H9 (cell line): ENCODE data around the gene CPLX1. TPM values are rescaled to one million over a fixed set of nuclear protein-coding genes. Genes with fewer than 3 reads are reported as not detected.

Experiments
- DNase-seq: peaks from one replicate; pipeline ENCODE4 v3.0.0-alpha.2; 2017
- H2AFZ ChIP-seq: one replicate; pipeline ENCODE4 v1.6.1; 2013; ENCODE audit warnings: mild to moderate bottlenecking, low read length, control low read depth, moderate library complexity
- H2AK5ac ChIP-seq: 2 replicates; pipeline ENCODE4 v1.6.1; 2013; ENCODE audit warnings: low read length, control low read depth, mixed read lengths; ENCODE audit not compliant: insufficient read length
- H2BK120ac ChIP-seq: one replicate; pipeline ENCODE4 v1.6.1; 2013; ENCODE audit warnings: low read depth, mild to moderate bottlenecking, low read length, control low read depth, inconsistent platforms; ENCODE audit not compliant: poor library complexity, severe bottlenecking
- H2BK12ac ChIP-seq: 2 replicates; pipeline ENCODE4 v1.6.1; 2013; ENCODE audit warnings: low read length, control low read depth, mixed read lengths, low read depth; ENCODE audit not compliant: insufficient read length
- H2BK15ac ChIP-seq: 2 replicates; pipeline ENCODE4 v1.6.1; 2013; ENCODE audit warnings: low read depth, low read length, control low read depth
- H2BK20ac ChIP-seq: one replicate; pipeline ENCODE4 v1.6.1; 2013; ENCODE audit warnings: low read depth, mild to moderate bottlenecking, low read length, control low read depth, inconsistent platforms; ENCODE audit not compliant: poor library complexity, severe bottlenecking
- H2BK5ac ChIP-seq: 2 replicates; pipeline ENCODE4 v1.6.1; 2013; ENCODE audit warnings: low read length, control low read depth, mixed read lengths; ENCODE audit not compliant: insufficient read length
- H3K14ac ChIP-seq: 2 replicates; pipeline ENCODE4 v1.6.1; 2013; ENCODE audit warnings: low read length, control low read depth; ENCODE audit not compliant: insufficient read depth
- H3K18ac ChIP-seq: 2 replicates; pipeline ENCODE4 v1.6.1; 2013; ENCODE audit warnings: low read depth, mild to moderate bottlenecking, mixed read lengths, low read length, control low read depth; ENCODE audit not compliant: insufficient read length
- H3K23ac ChIP-seq: 2 replicates; pipeline ENCODE4 v1.6.1; 2013; ENCODE audit warnings: low read length, control low read depth, mixed read lengths, low read depth; ENCODE audit not compliant: insufficient read length
- H3K23me2 ChIP-seq: 2 replicates; pipeline ENCODE4 v1.6.1; 2013; ENCODE audit warnings: low read depth, mild to moderate bottlenecking, mixed read lengths, low read length, control low read depth; ENCODE audit not compliant: insufficient read length, poor library complexity, severe bottlenecking
- H3K27ac ChIP-seq: 2 replicates; pipeline ENCODE4 v1.5.1; 2013; ENCODE audit warnings: low read length, control low read depth, mixed read lengths, low read depth; ENCODE audit not compliant: insufficient read length
- H3K27me3 ChIP-seq: 2 replicates; pipeline ENCODE4 v1.6.1; 2013; ENCODE audit warnings: low read length, control low read depth, inconsistent platforms; ENCODE audit not compliant: insufficient read depth
- H3K4ac ChIP-seq: 2 replicates; pipeline ENCODE4 v1.6.1; 2013; ENCODE audit warnings: low read depth, mild to moderate bottlenecking, control low read depth, inconsistent platforms, low read length, moderate library complexity
- H3K4me1 ChIP-seq: 2 replicates; pipeline ENCODE4 v1.6.1; 2013; ENCODE audit warnings: low read length, control low read depth, inconsistent platforms; ENCODE audit not compliant: insufficient read depth
- H3K4me2 ChIP-seq: 2 replicates; pipeline ENCODE4 v1.6.1; 2013; ENCODE audit warnings: low read length, control low read depth, mixed read lengths; ENCODE audit not compliant: insufficient read length, insufficient read depth
- H3K56ac ChIP-seq: 2 replicates; pipeline ENCODE4 v1.6.1; 2013; ENCODE audit warnings: low read depth, mild to moderate bottlenecking, mixed read lengths, low read length, control low read depth; ENCODE audit not compliant: insufficient read length
- H3K79me1 ChIP-seq: 2 replicates; pipeline ENCODE4 v1.6.1; 2013; ENCODE audit warnings: low read depth, mild to moderate bottlenecking, moderate library complexity, low read length, control low read depth, inconsistent platforms; ENCODE audit not compliant: insufficient read depth, poor library complexity, severe bottlenecking
- H3K79me2 ChIP-seq: 2 replicates; pipeline ENCODE4 v1.6.1; 2013; ENCODE audit warnings: low read length, control low read depth, inconsistent platforms; ENCODE audit not compliant: insufficient read depth
- H3K9ac ChIP-seq: 2 replicates; pipeline ENCODE4 v1.6.1; 2013; ENCODE audit warnings: low read length, control low read depth, mixed read lengths; ENCODE audit not compliant: insufficient read length; ENCODE audit errors: extremely low read depth
- H3K9me3 ChIP-seq: one replicate; pipeline ENCODE4 v1.6.1; 2013; ENCODE audit warnings: low read depth, low read length, inconsistent platforms; ENCODE audit not compliant: control insufficient read depth
- H3T11ph ChIP-seq: one replicate; pipeline ENCODE4 v1.6.1; 2013; ENCODE audit warnings: mild to moderate bottlenecking, low read length, control low read depth, inconsistent platforms
- H4K20me1 ChIP-seq: one replicate; pipeline ENCODE4 v1.6.1; 2013; ENCODE audit not compliant: control insufficient read depth, insufficient read length, insufficient read depth
- H4K5ac ChIP-seq: 2 replicates; pipeline ENCODE4 v1.6.1; 2013; ENCODE audit warnings: low read depth, mild to moderate bottlenecking, mixed read lengths, low read length, control low read depth; ENCODE audit not compliant: insufficient read length
- H4K8ac ChIP-seq: replicated peaks from 2 replicates; pipeline ENCODE4 v1.6.1; 2013; ENCODE audit warnings: low read length, control low read depth, mixed read lengths, low read depth; ENCODE audit not compliant: insufficient read length
- H4K91ac ChIP-seq: 2 replicates; pipeline ENCODE4 v1.6.1; 2013; ENCODE audit warnings: low read depth, mild to moderate bottlenecking, moderate library complexity, mixed read lengths, low read length, control low read depth; ENCODE audit not compliant: insufficient read length
- H3K27ac Mint-ChIP-seq, 3 experiments: 2 replicates in 2 of 3; 3 replicates in 1 of 3; pipeline ENCODE4 v1.8.0; 2020 to 2021; ENCODE audit warnings: mixed read lengths in 3 of 3, mild to moderate bottlenecking in 1 of 3, moderate library complexity in 1 of 3
- H3K27me3 Mint-ChIP-seq: 2 replicates; pipeline ENCODE4 v1.8.0; 2021; ENCODE audit warnings: low read depth, mild to moderate bottlenecking, moderate library complexity, mixed read lengths
- H3K36me3 Mint-ChIP-seq, 3 experiments: 2 replicates in 2 of 3; 3 replicates in 1 of 3; pipeline ENCODE4 v1.8.0; 2020 to 2021; ENCODE audit warnings: low read depth in 3 of 3, mixed read lengths in 3 of 3; ENCODE audit not compliant: insufficient read depth in 1 of 3
- H3K4me1 Mint-ChIP-seq, 2 experiments: 2 replicates each; pipeline ENCODE4 v1.8.0; 2020; ENCODE audit warnings: mixed read lengths in 2 of 2
- H3K4me3 Mint-ChIP-seq, 2 experiments: 2 replicates in 1 of 2; 3 replicates in 1 of 2; pipeline ENCODE4 v1.8.0; 2020 to 2021; ENCODE audit warnings: mild to moderate bottlenecking in 2 of 2, mixed read lengths in 2 of 2, moderate library complexity in 1 of 2
- H3K9me3 Mint-ChIP-seq, 2 experiments: 2 replicates in 1 of 2; 3 replicates in 1 of 2; pipeline ENCODE4 v1.8.0; 2020; ENCODE audit warnings: mild to moderate bottlenecking in 2 of 2, mixed read lengths in 2 of 2, moderate library complexity in 1 of 2
- WGBS: extraction: QIAGEN DNeasy Blood & Tissue Kit; methylation state at CpG from one replicate; pipeline ENCODE4 v1.1.7; 2013; ENCODE audit warnings: missing lambda C conversion rate, low lambda C conversion rate, mixed read lengths; ENCODE audit not compliant: insufficient read length; ENCODE audit errors: extremely low coverage; 5-methylcytosine and 5-hydroxymethylcytosine counted together
- total RNA-seq: library from RNA; stranded (reverse); gene quantifications from 2 replicates; pipeline ENCODE4 v1.2.1, GENCODE V29; 2021
- TF ChIP-seq, protein P1 (sequence below): fragments of 200-600 bp; sonication (generic); conservative IDR thresholded peaks from 3 replicates; pipeline ENCODE4 v1.8.0; 2021; ENCODE audit warnings: antibody characterized with exemption, mild to moderate bottlenecking

The CPLX1 gene
- total RNA-seq, 1 experiment from 2014 or later: 0.90 TPM

DNA sequence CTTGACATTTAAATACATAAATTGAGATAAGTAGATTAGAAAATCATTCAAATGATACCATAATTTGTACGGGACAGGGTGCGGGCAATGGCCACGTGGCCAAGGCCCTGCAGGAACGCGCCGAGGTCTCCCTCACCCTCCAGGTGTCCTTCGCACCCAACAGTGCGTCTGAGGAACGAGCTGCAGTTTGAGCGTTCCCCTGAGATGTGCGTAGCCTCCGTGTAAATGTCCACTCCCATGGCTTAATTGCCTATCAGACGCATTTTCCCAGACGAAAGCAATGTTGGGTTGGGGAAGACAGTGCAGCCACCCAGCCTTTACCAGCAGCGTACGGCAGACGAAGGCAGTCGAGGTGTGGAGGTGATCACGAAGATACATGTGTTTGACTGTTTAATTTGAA is 56.4 kb downstream of the CPLX1 start:
- H4K8ac ChIP-seq: no peak overlapping the region
- H4K5ac ChIP-seq: no peak overlapping the region
- H3K27me3 ChIP-seq: no peaks in the 10 kb centered on the region
- TF ChIP-seq, protein P1, sequence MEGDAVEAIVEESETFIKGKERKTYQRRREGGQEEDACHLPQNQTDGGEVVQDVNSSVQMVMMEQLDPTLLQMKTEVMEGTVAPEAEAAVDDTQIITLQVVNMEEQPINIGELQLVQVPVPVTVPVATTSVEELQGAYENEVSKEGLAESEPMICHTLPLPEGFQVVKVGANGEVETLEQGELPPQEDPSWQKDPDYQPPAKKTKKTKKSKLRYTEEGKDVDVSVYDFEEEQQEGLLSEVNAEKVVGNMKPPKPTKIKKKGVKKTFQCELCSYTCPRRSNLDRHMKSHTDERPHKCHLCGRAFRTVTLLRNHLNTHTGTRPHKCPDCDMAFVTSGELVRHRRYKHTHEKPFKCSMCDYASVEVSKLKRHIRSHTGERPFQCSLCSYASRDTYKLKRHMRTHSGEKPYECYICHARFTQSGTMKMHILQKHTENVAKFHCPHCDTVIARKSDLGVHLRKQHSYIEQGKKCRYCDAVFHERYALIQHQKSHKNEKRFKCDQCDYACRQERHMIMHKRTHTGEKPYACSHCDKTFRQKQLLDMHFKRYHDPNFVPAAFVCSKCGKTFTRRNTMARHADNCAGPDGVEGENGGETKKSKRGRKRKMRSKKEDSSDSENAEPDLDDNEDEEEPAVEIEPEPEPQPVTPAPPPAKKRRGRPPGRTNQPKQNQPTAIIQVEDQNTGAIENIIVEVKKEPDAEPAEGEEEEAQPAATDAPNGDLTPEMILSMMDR: no peak
- Mint-ChIP-seq H3K4me3 (no peak overlapping the region), H3K27ac (0 out of 7 replicates have a peak overlapping the region, but pooled peaks of 1 of the 3 experiments have one; percentile 29), H3K27me3 (peaks cover under 1% of the 10 kb centered on the region; the same call in 1 of the 2 replicates), H3K9me3 (peaks cover 2 to 9% of the 10 kb centered on the region in 2 experiments; a peak in 3 of 5 replicates), H3K36me3 (peaks cover 42 to 80% (median 67%) of the 10 kb centered on the region in 3 experiments), H3K4me1 (peaks cover 15 to 20% of the 10 kb centered on the region in 2 experiments)
- H2BK15ac ChIP-seq: no peak overlapping the region
- no peak for DNase-seq
- no peaks in the 10 kb centered on the region for H3K9me3 ChIP-seq
- no peak overlapping the region for H2BK12ac ChIP-seq
- no peak overlapping the region for H2BK120ac ChIP-seq
- H2AFZ ChIP-seq: no peak overlapping the region
- no peak overlapping the region for H3T11ph ChIP-seq
- no peak overlapping the region for H4K91ac ChIP-seq
- H3K23me2 ChIP-seq: no peaks in the 10 kb centered on the region
- no peak overlapping the region for H2BK5ac ChIP-seq
- H3K9ac ChIP-seq: no peak overlapping the region
- no peak overlapping the region for H3K18ac ChIP-seq
- no peak overlapping the region for H3K56ac ChIP-seq
- no peak overlapping the region for H3K4ac ChIP-seq
- no CpG with 5 or more reads among the region's 19 CpGs for WGBS
- H4K20me1 ChIP-seq: no peaks in the 10 kb centered on the region
- no peak overlapping the region for H3K14ac ChIP-seq
- H2BK20ac ChIP-seq: no peak overlapping the region
- H3K79me2 ChIP-seq: peaks cover 2% of the 10 kb centered on the region; the same call in 1 of the 2 replicates
- H3K27ac ChIP-seq: no peak overlapping the region
- H3K4me1 ChIP-seq: no peaks in the 10 kb centered on the region
- H3K23ac ChIP-seq: no peak overlapping the region
- H3K4me2 ChIP-seq: no peak overlapping the region
- H2AK5ac ChIP-seq: no peak overlapping the region
- H3K79me1 ChIP-seq: no peaks in the 10 kb centered on the region
